HepG2 (cell line): ENCODE data around the gene DYSF. TPM values are rescaled to one million over a fixed set of nuclear protein-coding genes. Genes with fewer than 3 reads are reported as not detected.

Source experiments
- ATAC-seq: fragments of 200-7000 bp; cut with Tn5 transposase; 3 replicates; pipeline ENCODE4 v1.9.1; 2020; ENCODE audit warnings: mild to moderate bottlenecking, moderate library complexity
- BruUV-seq: library from RNA; stranded (reverse); fragments of 400-500 nt; replicated peaks from 2 replicates; lab custom pipeline; 2021; lab: Mats Ljungman, UMichigan
- CTCF ChIA-PET: fragments of 300-600 bp; formaldehyde crosslinking; extraction: SDS; loops from one replicate; lab custom pipeline; 2021; ENCODE audit warnings: low total read pairs, inconsistent platforms, low intra/inter-chr PET ratio; lab: Yijun Ruan, JAX
- POLR2A ChIA-PET: fragments of 350-600 bp; sonication (Branson Sonifier 250); formaldehyde crosslinking; loops from one replicate; lab custom pipeline; 2020; ENCODE audit warnings: antibody characterized with exemption, inconsistent platforms; lab: Yijun Ruan, JAX
- DNase-seq: peaks from one replicate; pipeline ENCODE4 v3.0.0-alpha.2; 2015; ENCODE audit warnings: low spot score
- FAIRE-seq: peaks from 3 replicates; lab custom pipeline; 2011; peaks lifted over from hg19 to GRCh38; lab: Jason Lieb, UNC
- H2AFZ ChIP-seq: one replicate; pipeline ENCODE4 v1.6.1; 2011; ENCODE audit warnings: low read length, inconsistent platforms
- H3K27ac ChIP-seq: fragments of 300-600 bp; 3 replicates; pipeline ENCODE4 v1.8.0; 2011; ENCODE audit warnings: mixed run types, mild to moderate bottlenecking, mixed read lengths, low read length, inconsistent platforms; ENCODE audit not compliant: insufficient read depth; ENCODE audit errors: extremely low read length
- H3K27me3 ChIP-seq, 2 experiments: fragments of 200-600 bp in 1 of 2; 2 replicates in 1 of 2; 3 replicates in 1 of 2; pipeline versions ENCODE4 v1.6.0 to v1.8.0; 2011; ENCODE audit warnings: low read length in 2 of 2, mild to moderate bottlenecking in 2 of 2, moderate library complexity in 2 of 2, inconsistent platforms in 1 of 2; ENCODE audit not compliant: insufficient read depth in 2 of 2, control insufficient read depth in 1 of 2
- H3K36me3 ChIP-seq, 2 experiments: fragments of 200-600 bp in 1 of 2; replicated peaks in 1 of 2; 2 replicates in 1 of 2; 3 replicates in 1 of 2; pipeline versions ENCODE4 v1.5.1 to v1.8.0; 2011; ENCODE audit warnings: low read length in 2 of 2, inconsistent platforms in 1 of 2; ENCODE audit not compliant: insufficient read depth in 2 of 2, control insufficient read depth in 1 of 2
- H3K4me1 ChIP-seq: 2 replicates; pipeline ENCODE4 v1.5.1; 2012; ENCODE audit warnings: low read length, inconsistent platforms; ENCODE audit not compliant: insufficient read depth
- H3K4me2 ChIP-seq: 2 replicates; pipeline ENCODE4 v1.6.0; 2011; ENCODE audit warnings: low read depth, low read length, inconsistent platforms
- H3K4me3 ChIP-seq, 3 experiments: fragments of 200-600 bp in 1 of 3; sonication (generic), shearing (Covaris generic) in 1 of 3; replicated peaks in 1 of 3; 2 replicates each; pipeline ENCODE4 v1.5.1; 2011 to 2016; ENCODE audit warnings: low read length in 3 of 3, inconsistent platforms in 2 of 3, low read depth in 2 of 3, mild to moderate bottlenecking in 2 of 3, control low read depth in 1 of 3, mixed read lengths in 1 of 3; ENCODE audit not compliant: insufficient read depth in 1 of 3
- H3K79me2 ChIP-seq: one replicate; pipeline ENCODE4 v1.6.1; 2011; ENCODE audit warnings: low read length, inconsistent platforms; ENCODE audit not compliant: insufficient read depth
- H3K9ac ChIP-seq: 2 replicates; pipeline ENCODE4 v1.6.0; 2011; ENCODE audit warnings: mild to moderate bottlenecking, low read depth, low read length, inconsistent platforms; ENCODE audit not compliant: insufficient read depth
- H3K9me3 ChIP-seq: 2 replicates; pipeline ENCODE4 v1.5.1; 2012; ENCODE audit warnings: mild to moderate bottlenecking, low read length
- H4K20me1 ChIP-seq: 2 replicates; pipeline ENCODE4 v1.6.0; 2011; ENCODE audit warnings: inconsistent platforms, mild to moderate bottlenecking, low read length, moderate library complexity; ENCODE audit not compliant: insufficient read depth
- CREB3 ChIP-seq: sonication (generic); formaldehyde crosslinking; IDR thresholded peaks from 2 replicates; pipeline ENCODE4 v1.5.0; 2020; ENCODE audit warnings: missing genetic modification reagents
- HNF4A ChIP-seq: sonication (generic); formaldehyde crosslinking; IDR thresholded peaks from 2 replicates; pipeline ENCODE4 v1.4.0; 2020; ENCODE audit warnings: missing genetic modification reagents
- KLF9 ChIP-seq: IDR thresholded peaks from 2 replicates; pipeline ENCODE4 v1.6.1; 2016; ENCODE audit warnings: low read depth
- LCORL ChIP-seq, 2 experiments: fragments of 450-650 bp in 1 of 2; sonication (generic) in 1 of 2; formaldehyde crosslinking in 1 of 2; IDR thresholded peaks; 2 replicates each; pipeline versions ENCODE4 v1.5.0 to v1.6.1; 2017 to 2020; ENCODE audit warnings: antibody characterized with exemption in 1 of 2, missing genetic modification reagents in 1 of 2
- RELA ChIP-seq: sonication (generic); formaldehyde crosslinking; IDR thresholded peaks from 2 replicates; pipeline ENCODE4 v1.4.0; 2020; ENCODE audit warnings: missing genetic modification reagents
- ZKSCAN5 ChIP-seq: sonication (generic); formaldehyde crosslinking; IDR thresholded peaks from 2 replicates; pipeline ENCODE4 v1.5.1; 2020; ENCODE audit warnings: mild to moderate bottlenecking, missing genetic modification reagents
- ZNF547 ChIP-seq: sonication (generic); formaldehyde crosslinking; IDR thresholded peaks from 2 replicates; pipeline ENCODE4 v1.5.1; 2020; ENCODE audit warnings: mild to moderate bottlenecking, missing genetic modification reagents
- ZNF563 ChIP-seq: sonication (generic); formaldehyde crosslinking; IDR thresholded peaks from 2 replicates; pipeline ENCODE4 v1.8.0; 2022; ENCODE audit warnings: mild to moderate bottlenecking, moderate library complexity, missing genetic modification reagents
- ZSCAN20 ChIP-seq: sonication (generic); formaldehyde crosslinking; IDR thresholded peaks from 2 replicates; pipeline ENCODE4 v1.4.0; 2020; ENCODE audit warnings: missing genetic modification reagents, mild to moderate bottlenecking, borderline replicate concordance
- WGBS: methylation state at CpG from one replicate; pipeline ENCODE4 v1.1.6; 2017; ENCODE audit warnings: low lambda C conversion rate; 5-methylcytosine and 5-hydroxymethylcytosine counted together
- in situ Hi-C: cut with HindIII; loops from 2 replicates; pipeline ENCODE4 v1.10.0; 2017; ENCODE audit warnings: low pct_unique_long_range_greater_than_20kb; ENCODE audit not compliant: extremely low pct_ligation_motif_present
- intact Hi-C: fragments of 100-400 bp; cut with micrococcal nuclease; formaldehyde crosslinking; loops from one replicate; pipeline ENCODE4 v1.10.0; 2022; ENCODE audit not compliant: unreplicated experiment
- polyA plus RNA-seq, 8 experiments: library from polyadenylated mRNA; depleted of rRNA in 3 of 8; stranded (reverse) in 7 of 8; unstranded in 1 of 8; fragments of >200 nt; fragmentation: Illumina TruSeq in 4 of 8; extraction: Trizol in 4 of 8; gene quantifications; 2 replicates each; pipeline versions ENCODE4 v1.2.1 to v1.2.3, GENCODE V29; 2011 to 2016; ENCODE audit warnings: low read depth in 4 of 8, missing spikeins in 1 of 8, mixed read lengths in 1 of 8; ENCODE audit not compliant: insufficient read depth in 1 of 8
- total RNA-seq, 5 experiments: library from RNA; depleted of rRNA; stranded (reverse); fragments of >200 nt; fragmentation: Illumina TruSeq; extraction: Trizol; gene quantifications; 2 replicates each; pipeline ENCODE4 v1.2.3, GENCODE V29; 2016; ENCODE audit warnings: low read depth in 1 of 5
- TF ChIP-seq, protein P1 (sequence below): IDR thresholded peaks from 2 replicates; pipeline ENCODE4 v1.6.1; 2016; ENCODE audit warnings: missing genetic modification reagents, missing compliant biosample characterization

Gene DYSF
- total and polyA plus RNA-seq, 2 of the 13 experiments (the other 11 are each of a cell fraction or from before 2014, with no cell fraction given), result 0.15 to 2.4 TPM

GRCh38 chr2:71534201-71534600 lies 80.8 kb downstream of the DYSF start:
- H3K4me2 ChIP-seq, result no peak overlapping the region
- TF ChIP-seq RELA (CRISPR knock-in tag) (no peak), ZKSCAN5 (CRISPR knock-in tag) (no peak), ZNF563 (CRISPR knock-in tag) (no peak), ZSCAN20 (CRISPR knock-in tag) (no peak), HNF4A (no peak), CREB3 (CRISPR knock-in tag) (no peak), KLF9 (no peak)
- TF ChIP-seq, protein P1, sequence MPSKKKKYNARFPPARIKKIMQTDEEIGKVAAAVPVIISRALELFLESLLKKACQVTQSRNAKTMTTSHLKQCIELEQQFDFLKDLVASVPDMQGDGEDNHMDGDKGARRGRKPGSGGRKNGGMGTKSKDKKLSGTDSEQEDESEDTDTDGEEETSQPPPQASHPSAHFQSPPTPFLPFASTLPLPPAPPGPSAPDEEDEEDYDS (CRISPR knock-in tag), result no peak
- H3K79me2 ChIP-seq, result no peaks in the 10 kb centered on the region
- no peak for ATAC-seq
- in situ Hi-C loops (loop anchor here (25.0 kb wide), 2 partner anchors 1203 to 1328 kb away; no protein-coding TSS in a partner anchor), intact Hi-C loops (no loop called here)
- no peak overlapping the region for H3K9ac ChIP-seq
- peaks cover 0 to 19% of the 10 kb centered on the region in 2 experiments; a peak in 3 of 5 replicates for H3K27me3 ChIP-seq
- no peak overlapping the region for H2AFZ ChIP-seq
- no peak overlapping the region for H3K27ac ChIP-seq
- WGBS, result 0% methylated on average over 1 of the region's 1 CpG
- no peak overlapping the region for H3K4me3 ChIP-seq
- H3K9me3 ChIP-seq, result no peaks in the 10 kb centered on the region
- H4K20me1 ChIP-seq, result no peaks in the 10 kb centered on the region
- POLR2A ChIA-PET, result no interaction called here
- DNase-seq, result no peak
- H3K4me1 ChIP-seq, result peaks cover 15% of the 10 kb centered on the region
- H3K36me3 ChIP-seq, result no peaks in the 10 kb centered on the region
- CTCF ChIA-PET, result no interaction called here
- no TSS peak for BruUV-seq
- FAIRE-seq, result no peak

- Histone ChIP-seq H3K79me2 (no peaks in the 10 kb centered on the region), H3K27ac (no peak overlapping the region), H3K4me1 (peaks cover 15% of the 10 kb centered on the region), H3K4me3 (no peak overlapping the region), H2AFZ (no peak overlapping the region), H3K4me2 (no peak overlapping the region), H3K36me3 (no peaks in the 10 kb centered on the region)
- intact Hi-C loops (no loop called here), in situ Hi-C loops (loop anchor here (25.0 kb wide), 2 partner anchors 1202 to 1327 kb away; no protein-coding TSS in a partner anchor)
- CTCF ChIA-PET, result no interaction called here
- ATAC-seq (no peak), FAIRE-seq (no peak)
- 7% methylated on average over 4 of the region's 4 CpGs for WGBS
- no TSS peak for BruUV-seq
- TF ChIP-seq LCORL (IDR thresholded peaks at IDR 0.05) (no peak), LCORL (CRISPR knock-in tag; IDR thresholded peaks at IDR 0.05) (no peak), ZNF547 (CRISPR knock-in tag) (no peak)
- TF ChIP-seq, all 625 proteins: peak for 0
- DNase-seq, result no peak
- Histone ChIP-seq H4K20me1 (no peaks in the 10 kb centered on the region), H3K9ac (no peak overlapping the region), H3K27me3 (peaks cover 0 to 17% of the 10 kb centered on the region in 2 experiments; a peak in 3 of 5 replicates), H3K9me3 (no peaks in the 10 kb centered on the region)
- POLR2A ChIA-PET, result no interaction called here
Measured at GRCh38 chr2:71534826-71535225, 81.5 kb downstream of the DYSF start.
